ENCODE data around the gene AGPAT3. TPM values are rescaled to one million over a fixed set of nuclear protein-coding genes. Genes with fewer than 3 reads are reported as not detected.

Gene AGPAT3
- total RNA-seq, 1 experiment from 2014 or later, result 45.1 TPM

DNA sequence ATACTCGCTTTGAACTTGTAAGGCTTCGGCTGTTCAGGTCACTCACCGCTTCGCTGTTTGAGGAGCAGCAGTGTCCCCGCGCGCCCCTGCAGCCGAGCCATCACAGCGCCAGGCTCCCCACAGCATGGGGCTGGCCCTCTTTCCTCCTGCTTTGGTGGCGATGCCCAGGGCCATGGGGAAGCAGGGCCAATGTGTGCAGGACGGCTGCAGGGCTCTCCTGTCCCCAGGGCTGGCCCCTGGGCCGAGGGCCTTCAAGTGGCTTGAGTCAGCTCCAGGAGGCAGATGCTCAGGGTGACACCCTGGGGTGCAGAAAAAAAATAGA is 108.6 kb downstream of the AGPAT3 start:
- no peaks in the 10 kb centered on the region for H3K9me3 ChIP-seq
- no peak for DNase-seq

DNA sequence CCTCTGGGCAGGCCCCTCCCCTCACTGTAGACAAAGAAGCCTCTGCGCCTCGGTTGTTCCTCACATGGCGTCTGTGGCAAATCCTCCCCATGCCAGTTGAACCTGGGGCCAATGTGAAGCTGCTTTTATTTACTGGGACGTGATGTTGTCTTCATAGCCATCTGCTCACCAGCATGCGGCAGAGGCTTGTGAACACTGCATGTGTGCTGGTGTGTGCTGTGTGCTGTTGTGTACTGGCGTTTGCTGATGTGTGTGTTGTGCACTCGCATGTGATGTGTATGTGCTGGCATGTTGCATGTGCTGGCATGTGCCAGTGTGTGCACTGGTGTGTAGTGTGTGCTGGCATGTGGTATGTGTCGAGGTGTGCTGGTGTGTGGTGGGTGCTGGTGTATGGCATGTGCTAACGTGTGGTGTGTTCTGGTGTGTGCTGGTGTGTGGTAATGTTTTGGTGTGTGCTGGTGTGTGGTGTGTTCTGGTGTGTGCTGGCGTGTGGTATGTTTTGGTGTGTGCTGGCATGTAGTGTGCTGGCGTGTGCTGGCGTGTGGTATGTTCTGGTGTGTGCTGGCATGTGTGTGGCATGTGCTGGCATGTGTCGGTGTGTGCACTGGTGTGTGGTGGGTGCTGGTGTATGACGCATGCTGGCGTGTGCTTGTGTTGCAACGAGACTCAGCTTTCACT is 109.9 kb downstream of the AGPAT3 start:
- H3K36me3 ChIP-seq, result peaks cover 55% of the 10 kb centered on the region
- H3K4me3 ChIP-seq, result no peak overlapping the region
- no peaks in the 10 kb centered on the region for H3K9me3 ChIP-seq
- DNase-seq, result no peak
- H3K27me3 ChIP-seq, result no peaks in the 10 kb centered on the region

More for the DNA sequence above, 108.6 kb downstream of the AGPAT3 start:
- Histone ChIP-seq H3K4me3 (no peak overlapping the region), H3K27me3 (no peaks in the 10 kb centered on the region), H3K36me3 (peaks cover 55% of the 10 kb centered on the region)

DNA sequence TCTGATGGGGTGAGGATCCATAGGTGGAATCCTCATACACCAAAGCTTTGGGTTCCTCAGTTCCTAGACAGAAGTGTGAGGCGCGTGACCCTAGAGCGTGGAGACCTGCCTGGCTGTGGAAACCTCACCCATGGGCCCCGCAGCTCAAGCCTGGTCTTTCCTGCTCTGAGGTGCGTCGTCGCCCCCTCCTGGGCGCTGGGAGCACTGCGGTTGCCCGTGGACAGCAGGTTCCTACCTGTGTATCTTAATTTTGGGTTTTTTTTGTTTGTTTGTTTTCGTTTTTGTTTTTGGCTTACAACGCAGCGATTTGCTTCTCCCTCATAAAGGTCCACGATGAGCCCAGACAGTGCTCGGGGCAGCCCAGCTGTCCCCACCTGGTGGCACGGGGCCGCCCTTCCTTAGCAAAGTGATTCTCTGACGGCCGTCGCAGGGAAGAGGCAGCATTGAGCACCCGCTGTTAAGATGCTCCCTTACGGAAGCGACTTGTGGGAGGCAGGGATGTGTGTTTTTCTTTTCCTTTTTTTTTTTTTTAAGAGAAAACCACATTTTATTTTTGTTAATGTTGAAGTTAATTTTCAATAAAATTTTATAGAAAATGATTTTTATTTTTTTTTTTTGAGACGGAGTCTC is 110.6 kb downstream of the AGPAT3 start:
- Histone ChIP-seq H3K9me3 (no peaks in the 10 kb centered on the region), H3K36me3 (peaks cover 54% of the 10 kb centered on the region), H3K4me3 (no peak overlapping the region), H3K27me3 (no peaks in the 10 kb centered on the region)
- peak; percentile 60 for DNase-seq

DNA sequence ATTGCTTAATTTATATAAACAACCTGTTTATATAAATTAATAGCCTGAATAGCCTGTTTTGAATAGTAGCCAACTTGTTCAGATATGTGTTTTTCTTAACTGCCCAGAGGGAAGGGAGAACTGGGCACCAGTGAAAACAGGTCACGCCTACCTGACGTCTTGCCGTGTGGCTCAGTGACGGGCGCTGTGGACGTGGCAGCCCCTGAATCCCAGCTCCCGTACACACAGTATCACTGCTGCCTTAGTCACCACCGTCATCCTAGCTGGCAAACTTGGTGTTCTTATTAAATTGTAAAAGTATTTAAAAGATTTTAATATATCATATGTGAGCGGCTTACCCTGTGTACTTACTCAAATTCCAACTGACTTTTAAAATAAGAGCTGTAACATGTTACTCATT is 111.6 kb downstream of the AGPAT3 start:
- no peak overlapping the region for H3K4me3 ChIP-seq
- H3K36me3 ChIP-seq, result peaks cover 59% of the 10 kb centered on the region
- H3K27me3 ChIP-seq, result no peaks in the 10 kb centered on the region
- H3K9me3 ChIP-seq, result no peaks in the 10 kb centered on the region
- DNase-seq, result no peak

DNA sequence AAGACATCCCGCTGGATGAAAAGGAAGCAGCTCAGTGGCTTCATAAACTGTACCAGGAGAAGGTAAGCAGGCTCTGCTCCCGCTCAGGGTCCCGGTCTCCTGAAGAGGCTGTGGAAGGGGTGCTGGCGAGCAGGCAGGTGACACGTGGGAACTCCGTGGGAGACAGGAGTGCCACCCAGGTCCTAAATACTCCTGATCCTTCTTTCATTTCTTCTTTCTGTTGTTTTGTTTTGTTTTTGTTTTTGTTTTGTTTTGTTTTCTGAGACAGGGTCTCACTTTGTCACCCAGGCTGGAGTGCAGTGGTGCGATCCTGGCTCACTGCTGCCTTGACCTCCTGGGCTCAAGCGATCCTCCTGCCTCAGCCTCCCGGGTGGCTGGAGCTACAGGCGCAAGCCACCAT is 113.0 kb downstream of the AGPAT3 start:
- H3K27me3 ChIP-seq, result no peaks in the 10 kb centered on the region
- no peaks in the 10 kb centered on the region for H3K9me3 ChIP-seq
- no peak overlapping the region for H3K4me3 ChIP-seq
- H3K36me3 ChIP-seq, result peaks cover 68% of the 10 kb centered on the region
- DNase-seq, result no peak

DNA sequence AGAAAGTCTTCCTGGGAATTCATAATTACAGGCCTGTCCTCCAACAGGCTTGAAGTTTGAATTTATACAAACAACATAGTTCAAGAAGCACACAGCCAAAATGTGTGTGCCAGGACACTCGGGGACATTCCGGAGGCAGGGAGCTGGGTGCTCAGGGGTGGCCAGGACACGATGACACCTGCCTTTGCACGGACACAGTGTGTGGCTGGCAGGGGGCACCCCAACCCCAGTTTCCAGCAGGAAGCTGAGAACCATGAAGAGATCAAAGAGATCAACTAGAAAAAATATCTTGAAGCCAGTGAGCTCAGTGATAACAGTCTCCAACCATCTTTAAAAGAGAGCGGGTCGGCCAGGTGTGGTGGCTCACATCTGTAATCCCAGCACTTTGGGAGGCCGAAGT is 114.6 kb downstream of the AGPAT3 start:
- peaks cover 67% of the 10 kb centered on the region for H3K36me3 ChIP-seq
- DNase-seq, result no peak

DNA sequence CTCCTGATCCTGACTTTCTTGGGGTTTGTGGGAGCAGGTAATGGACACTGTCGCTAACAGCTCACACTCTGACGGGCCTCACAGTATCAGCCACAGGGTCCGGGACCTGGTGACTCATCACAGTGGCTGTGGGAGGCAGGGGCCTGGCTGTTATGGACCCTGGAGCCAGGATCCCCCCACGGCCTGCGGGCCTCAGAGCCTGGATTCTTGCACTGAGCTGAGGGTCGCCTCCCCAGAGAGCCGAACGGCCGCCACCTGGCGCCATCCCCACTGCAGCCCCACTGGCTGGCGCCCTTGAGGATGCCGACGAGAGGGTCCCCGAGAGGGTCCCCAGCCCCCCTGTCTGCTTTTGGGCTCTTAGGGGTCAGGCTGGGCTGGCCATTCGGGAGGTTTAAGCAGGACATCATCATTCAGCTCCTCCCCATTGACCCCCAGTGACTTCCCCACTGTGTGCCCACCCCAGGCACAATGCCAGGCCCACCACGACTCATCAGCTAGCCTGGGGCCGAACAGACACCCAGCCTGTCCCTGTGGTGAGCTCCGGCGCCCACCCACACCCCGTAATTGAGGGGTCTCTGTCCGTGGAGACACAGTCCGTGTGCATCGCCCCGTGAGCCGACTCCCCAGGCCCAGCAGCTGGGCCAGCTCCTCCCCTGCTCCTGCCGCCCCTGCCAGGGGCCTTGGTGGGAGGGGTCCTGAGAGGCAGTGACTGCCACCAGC is 116.3 kb downstream of the AGPAT3 start:
- peaks cover 55% of the 10 kb centered on the region for H3K36me3 ChIP-seq
- no peak for DNase-seq
- no peak overlapping the region for H3K4me3 ChIP-seq
- no peaks in the 10 kb centered on the region for H3K9me3 ChIP-seq
- H3K27me3 ChIP-seq, result no peaks in the 10 kb centered on the region

More for the DNA sequence above, 114.6 kb downstream of the AGPAT3 start:
- no peaks in the 10 kb centered on the region for H3K9me3 ChIP-seq
- no peak overlapping the region for H3K4me3 ChIP-seq
- no peaks in the 10 kb centered on the region for H3K27me3 ChIP-seq

DNA sequence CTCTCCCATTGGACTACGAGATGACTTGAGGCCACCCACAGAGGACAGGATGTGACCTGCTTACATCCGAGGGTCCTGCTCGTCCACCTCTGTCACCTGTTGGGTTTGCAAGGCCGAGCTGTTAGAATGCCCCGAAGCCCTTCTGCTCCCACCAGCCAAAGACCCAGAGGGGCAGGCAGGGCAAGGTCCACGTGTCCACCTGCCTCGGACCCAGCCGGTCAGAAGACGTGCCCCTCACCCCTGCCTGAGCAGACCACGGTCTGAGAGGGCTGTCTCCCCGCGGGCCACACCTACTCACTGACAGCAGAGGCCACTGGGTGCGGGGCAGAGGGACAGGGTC is 116.8 kb downstream of the AGPAT3 start:
- no peak for DNase-seq
- Histone ChIP-seq H3K4me3 (no peak overlapping the region), H3K36me3 (peaks cover 51% of the 10 kb centered on the region), H3K27me3 (no peaks in the 10 kb centered on the region), H3K9me3 (no peaks in the 10 kb centered on the region)

DNA sequence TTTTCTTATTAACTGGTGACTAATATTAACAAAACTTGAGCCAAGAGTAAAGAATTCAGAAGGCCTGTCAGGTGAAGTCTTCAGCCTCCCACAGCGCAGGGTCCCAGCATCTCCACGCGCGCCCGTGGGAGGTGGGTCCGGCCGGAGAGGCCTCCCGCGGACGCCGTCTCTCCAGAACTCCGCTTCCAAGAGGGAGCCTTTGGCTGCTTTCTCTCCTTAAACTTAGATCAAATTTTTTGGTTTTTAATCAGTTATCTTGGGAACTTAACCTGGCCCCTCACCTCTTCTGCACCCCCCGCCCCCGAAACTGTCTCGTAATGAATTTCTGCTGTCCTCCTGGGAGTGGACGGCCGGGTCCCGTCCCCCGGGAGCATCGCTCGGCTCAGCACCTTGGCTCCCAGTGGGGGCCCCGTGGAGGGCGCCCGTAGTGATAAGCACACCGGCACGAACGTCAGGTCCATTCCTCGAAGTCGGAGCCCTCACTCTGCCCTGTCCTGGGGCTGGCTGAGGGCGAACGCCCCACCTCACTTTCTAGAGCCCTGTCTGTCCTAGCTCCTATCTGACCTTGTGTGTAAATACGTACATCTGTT is 117.6 kb downstream of the AGPAT3 start:
- DNase-seq, result no peak

DNA sequence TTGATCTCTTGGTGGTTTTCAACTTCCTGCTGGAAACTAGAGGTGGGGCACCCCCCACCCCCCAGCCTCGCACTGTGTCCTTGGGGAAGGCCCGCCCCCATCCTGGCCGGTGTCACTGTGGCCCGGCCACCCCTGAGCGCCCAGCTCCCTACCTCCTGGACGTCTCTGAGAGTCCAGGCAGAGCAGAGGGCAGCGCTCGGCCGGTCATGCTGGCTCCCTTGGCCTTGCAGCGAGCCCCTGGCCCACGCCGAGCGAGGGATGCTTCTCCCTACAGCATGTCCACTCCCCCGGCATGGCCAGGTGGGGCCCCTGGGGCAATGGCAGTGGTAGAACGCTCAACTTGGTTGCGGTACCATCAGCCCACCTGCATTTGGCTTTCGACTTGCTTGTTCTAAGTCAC is 118.4 kb downstream of the AGPAT3 start:
- no peak for DNase-seq

More for the DNA sequence above, 117.6 kb downstream of the AGPAT3 start:
- Histone ChIP-seq H3K27me3 (no peaks in the 10 kb centered on the region), H3K36me3 (peaks cover 44% of the 10 kb centered on the region), H3K9me3 (no peaks in the 10 kb centered on the region), H3K4me3 (no peak overlapping the region)

DNA sequence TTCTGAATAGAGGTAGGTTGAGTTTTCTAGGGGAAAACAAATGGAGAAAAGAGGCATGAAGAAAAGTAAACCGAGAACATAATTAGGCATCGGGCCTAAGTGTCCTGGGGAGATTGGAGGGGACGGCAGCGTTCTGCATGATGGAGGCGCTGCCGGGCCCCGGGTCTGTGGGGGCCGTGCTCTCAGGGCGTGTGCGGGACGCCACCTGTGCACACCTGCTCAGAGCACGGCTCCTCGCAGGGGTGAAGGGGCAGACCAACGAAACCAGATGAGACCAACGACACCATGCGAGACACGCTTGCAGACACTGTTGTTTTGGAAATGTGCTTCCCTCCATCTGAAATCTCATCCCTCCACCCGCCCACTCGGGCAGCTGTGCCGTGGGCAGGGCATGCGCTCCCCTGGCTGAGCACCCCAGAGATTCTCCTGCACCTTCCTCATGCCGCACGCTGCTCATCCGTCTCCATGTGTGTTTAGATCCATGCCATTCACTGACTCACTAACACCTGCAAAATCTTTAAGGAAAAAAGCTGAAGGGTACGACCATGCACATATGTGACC is 118.9 kb downstream of the AGPAT3 start:
- Histone ChIP-seq H3K4me3 (no peak overlapping the region), H3K36me3 (peaks cover 32% of the 10 kb centered on the region), H3K9me3 (no peaks in the 10 kb centered on the region), H3K27me3 (no peaks in the 10 kb centered on the region)
- no peak for DNase-seq

More for the DNA sequence above, 118.4 kb downstream of the AGPAT3 start:
- Histone ChIP-seq H3K27me3 (no peaks in the 10 kb centered on the region), H3K36me3 (peaks cover 38% of the 10 kb centered on the region), H3K9me3 (no peaks in the 10 kb centered on the region), H3K4me3 (no peak overlapping the region)

DNA sequence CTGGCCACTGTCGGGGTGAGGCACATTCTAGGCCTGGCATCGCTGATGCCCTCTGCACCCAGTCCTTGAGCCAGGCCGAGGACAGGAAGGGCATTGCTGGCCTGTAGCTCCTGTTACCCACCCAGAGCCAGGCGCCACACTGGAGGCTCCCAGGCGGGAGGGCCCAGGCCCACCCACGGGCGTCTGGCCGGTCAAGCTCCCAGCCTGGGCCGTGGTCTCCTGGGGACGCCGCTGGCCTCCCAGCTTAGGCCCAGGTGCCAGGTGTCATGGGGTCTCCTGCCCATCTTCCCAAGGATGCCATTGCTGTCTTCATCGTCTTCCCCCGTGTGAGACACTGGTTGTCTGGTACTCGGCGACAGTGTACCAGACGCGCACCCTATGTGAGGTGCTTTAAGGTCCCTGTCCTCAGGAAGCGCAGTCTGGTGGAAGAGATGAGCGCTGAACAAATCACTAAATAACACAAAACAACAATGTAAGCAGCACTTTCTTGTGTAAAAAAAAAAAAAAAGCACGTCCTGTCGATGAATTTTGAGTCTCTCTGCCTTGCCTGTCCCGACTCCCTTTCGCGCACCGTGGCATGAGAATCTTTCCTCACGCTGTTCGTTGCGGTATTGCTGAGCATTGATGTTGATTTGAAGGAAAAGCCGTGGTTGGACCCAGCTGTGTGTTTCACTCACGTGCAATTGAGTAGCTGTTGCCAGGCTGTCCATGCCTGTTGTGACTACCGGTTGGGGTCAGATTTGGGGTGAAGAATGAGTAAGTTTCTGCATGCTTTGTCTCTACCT is 120.1 kb downstream of the AGPAT3 start:
- Histone ChIP-seq H3K36me3 (peaks cover 28% of the 10 kb centered on the region), H3K9me3 (no peaks in the 10 kb centered on the region)
- DNase-seq, result no peak

DNA sequence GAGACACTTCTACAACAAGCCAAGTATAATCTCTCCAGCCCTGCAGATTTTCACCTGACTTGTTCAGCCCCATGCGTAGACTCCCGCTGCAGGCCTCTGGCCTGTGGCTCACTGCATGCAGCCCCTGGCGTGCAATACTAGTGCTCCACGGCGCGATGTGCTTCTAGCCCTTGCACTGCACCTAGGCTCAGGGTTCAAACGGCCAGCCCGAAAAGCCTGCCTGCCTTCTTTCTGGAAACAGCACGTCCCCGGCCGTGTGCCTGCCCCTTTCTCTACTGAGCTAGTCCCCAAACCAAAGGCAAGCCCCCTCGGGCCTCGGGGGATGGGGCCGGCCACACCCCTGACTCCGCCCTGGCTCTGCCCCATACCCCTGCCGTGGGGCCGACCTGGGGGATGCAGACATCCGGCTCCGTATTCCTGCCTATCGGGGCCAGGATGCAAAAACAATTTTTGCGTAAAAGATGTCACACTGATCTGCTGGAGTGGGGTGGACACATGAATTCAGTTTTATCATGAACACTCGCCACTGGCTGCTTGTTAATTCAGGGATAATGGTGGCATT is 120.7 kb downstream of the AGPAT3 start:
- DNase-seq, result no peak
- H3K4me3 ChIP-seq, result no peak overlapping the region
- H3K27me3 ChIP-seq, result no peaks in the 10 kb centered on the region
- no peaks in the 10 kb centered on the region for H3K9me3 ChIP-seq
- H3K36me3 ChIP-seq, result peaks cover 24% of the 10 kb centered on the region

More for the DNA sequence above, 120.1 kb downstream of the AGPAT3 start:
- H3K4me3 ChIP-seq, result no peak overlapping the region
- no peaks in the 10 kb centered on the region for H3K27me3 ChIP-seq

DNA sequence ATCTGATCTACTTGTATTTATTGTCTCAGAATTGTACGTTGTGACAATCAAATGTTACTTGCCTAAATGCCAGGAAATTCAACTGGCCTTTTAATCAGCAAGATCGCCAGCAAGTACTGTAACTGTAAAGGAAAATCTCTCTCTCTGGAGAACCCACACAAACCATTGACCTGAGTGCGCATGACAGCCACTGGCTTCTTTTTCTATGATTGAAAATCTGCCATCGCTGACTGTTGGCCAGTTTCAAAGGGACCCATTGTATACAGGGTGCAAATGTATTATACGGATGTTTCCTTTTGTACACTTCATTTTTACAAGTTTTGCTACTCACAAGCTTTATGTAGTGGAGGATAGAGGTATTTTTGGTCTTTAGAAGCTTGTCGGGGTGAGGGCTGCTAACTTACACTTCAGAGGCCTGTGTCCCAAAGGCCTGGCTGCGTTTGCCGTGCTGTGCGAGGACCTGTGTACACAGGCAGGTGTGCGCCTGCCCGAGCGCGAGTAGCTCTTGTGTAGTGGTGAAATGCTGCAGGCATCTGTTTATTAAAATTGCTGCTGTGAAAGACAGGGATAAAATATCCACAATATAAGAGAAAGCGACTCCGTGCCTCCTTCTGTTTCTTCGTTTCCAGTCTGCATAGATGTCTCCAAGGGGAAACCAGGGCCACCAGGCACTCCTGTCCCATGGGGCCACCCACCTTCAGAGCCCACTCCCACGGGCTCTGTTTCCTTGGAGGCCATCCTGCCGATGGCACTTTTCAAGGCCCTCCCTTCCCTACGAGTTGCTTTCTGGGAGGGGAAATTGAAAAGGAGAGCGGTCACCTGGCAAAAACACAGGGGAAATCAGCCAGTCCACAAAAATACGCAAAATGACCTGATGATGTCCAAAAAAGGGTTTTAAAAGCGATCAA is 121.8 kb downstream of the AGPAT3 start:
- Histone ChIP-seq H3K9me3 (no peaks in the 10 kb centered on the region), H3K36me3 (peaks cover 14% of the 10 kb centered on the region), H3K4me3 (no peak overlapping the region), H3K27me3 (no peaks in the 10 kb centered on the region)
- DNase-seq, result no peak

DNA sequence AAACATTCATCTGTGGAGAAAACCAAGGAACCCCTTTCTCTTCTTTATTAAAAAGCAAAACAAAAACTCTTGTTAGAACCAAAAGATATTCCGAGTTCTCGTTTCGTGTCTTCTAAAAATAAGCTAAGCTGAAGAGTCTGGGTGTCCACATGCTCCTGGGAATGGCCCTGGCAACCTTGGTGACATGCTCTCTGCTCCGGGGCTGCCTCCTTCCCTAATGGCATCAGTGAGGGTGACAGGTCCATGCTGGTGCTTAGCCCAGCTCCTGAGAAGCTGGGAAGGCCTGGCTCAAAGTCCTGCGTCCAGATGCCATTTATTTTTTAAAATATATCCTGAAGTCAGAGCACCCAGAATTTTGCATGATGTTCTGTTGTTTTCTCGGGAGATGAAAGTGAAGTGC is 122.5 kb downstream of the AGPAT3 start:
- no peaks in the 10 kb centered on the region for H3K27me3 ChIP-seq
- DNase-seq, result no peak
- H3K36me3 ChIP-seq, result peaks cover 7% of the 10 kb centered on the region
- H3K4me3 ChIP-seq, result no peak overlapping the region
- no peaks in the 10 kb centered on the region for H3K9me3 ChIP-seq

Data from MG63 (cell line).